Peyer's patch (tissue), 4 donors: ENCODE measurements around the gene SYTL5.

Experiments used
- CTCF ChIP-seq, 6 experiments: fragments of 450-650 bp in 4 of 6; fragments of 200-600 bp in 2 of 6; sonication (generic) in 1 of 6; IDR thresholded peaks; one replicate each; pipeline ENCODE4 v1.5.1; 2017 to 2019; ENCODE audit warnings: antibody characterized with exemption in 6 of 6, mild to moderate bottlenecking in 3 of 6, moderate library complexity in 1 of 6
- POLR2A ChIP-seq, 2 donors: fragments of 450-650 bp; IDR thresholded peaks; one replicate each; pipeline ENCODE4 v1.5.1; 2017; ENCODE audit warnings: antibody characterized with exemption in 2 of 2, mild to moderate bottlenecking in 2 of 2, moderate library complexity in 2 of 2

GRCh38 chrX:38079463-38079862 is 73.1 kb downstream of the SYTL5 start:
- TF ChIP-seq CTCF (IDR thresholded peaks at IDR 0.05) (no peak), POLR2A (IDR thresholded peaks at IDR 0.05) (no peak)
